ENCODE measurements around the gene MYO7B.

Gene MYO7B

DNA sequence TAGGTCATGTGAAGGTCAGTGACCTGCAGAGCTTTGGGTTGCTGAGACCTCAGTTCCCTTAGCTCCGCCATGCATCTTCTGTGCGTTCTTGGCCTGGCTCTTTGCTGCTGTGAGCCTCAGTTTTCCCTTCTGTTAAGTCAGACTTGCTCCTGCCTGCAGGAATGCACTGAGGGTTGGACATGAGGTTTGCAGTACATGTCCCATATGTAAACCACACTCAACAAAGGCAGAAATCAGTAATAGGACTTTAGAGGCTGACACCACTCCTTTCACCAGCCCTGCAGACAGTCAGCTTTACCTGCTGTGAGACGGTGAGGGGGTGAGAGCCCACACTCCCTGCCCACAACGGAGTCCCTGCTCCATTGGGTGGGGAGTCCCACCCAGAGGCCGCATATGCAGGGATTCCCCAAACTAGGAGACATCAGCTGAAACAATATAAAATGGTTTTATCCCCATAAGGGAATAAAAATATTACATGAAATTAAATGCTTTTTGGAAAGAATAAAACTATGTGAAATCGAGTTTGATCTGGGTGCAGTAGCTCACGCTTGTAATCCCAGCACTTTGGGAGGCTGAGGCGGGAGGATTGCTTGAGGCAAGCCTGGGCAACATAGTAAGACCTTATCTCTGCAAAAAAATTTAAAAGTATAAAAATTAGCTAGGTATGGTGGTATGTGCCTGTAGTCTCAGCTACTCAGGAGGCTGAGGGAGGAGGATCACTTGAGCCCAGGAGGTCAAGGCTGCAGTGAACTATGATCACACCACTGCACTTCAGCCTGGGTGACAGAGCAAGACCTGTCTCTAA lies 55.1 kb downstream of the MYO7B start:
- no peak for DNase-seq

GRCh38 chr2:127591221-127591923 lies 55.9 kb downstream of the MYO7B start:
- peak; percentile 37 for DNase-seq

GRCh38 chr2:127592761-127593227 lies 57.3 kb downstream of the MYO7B start:
- no peak for DNase-seq

DNA sequence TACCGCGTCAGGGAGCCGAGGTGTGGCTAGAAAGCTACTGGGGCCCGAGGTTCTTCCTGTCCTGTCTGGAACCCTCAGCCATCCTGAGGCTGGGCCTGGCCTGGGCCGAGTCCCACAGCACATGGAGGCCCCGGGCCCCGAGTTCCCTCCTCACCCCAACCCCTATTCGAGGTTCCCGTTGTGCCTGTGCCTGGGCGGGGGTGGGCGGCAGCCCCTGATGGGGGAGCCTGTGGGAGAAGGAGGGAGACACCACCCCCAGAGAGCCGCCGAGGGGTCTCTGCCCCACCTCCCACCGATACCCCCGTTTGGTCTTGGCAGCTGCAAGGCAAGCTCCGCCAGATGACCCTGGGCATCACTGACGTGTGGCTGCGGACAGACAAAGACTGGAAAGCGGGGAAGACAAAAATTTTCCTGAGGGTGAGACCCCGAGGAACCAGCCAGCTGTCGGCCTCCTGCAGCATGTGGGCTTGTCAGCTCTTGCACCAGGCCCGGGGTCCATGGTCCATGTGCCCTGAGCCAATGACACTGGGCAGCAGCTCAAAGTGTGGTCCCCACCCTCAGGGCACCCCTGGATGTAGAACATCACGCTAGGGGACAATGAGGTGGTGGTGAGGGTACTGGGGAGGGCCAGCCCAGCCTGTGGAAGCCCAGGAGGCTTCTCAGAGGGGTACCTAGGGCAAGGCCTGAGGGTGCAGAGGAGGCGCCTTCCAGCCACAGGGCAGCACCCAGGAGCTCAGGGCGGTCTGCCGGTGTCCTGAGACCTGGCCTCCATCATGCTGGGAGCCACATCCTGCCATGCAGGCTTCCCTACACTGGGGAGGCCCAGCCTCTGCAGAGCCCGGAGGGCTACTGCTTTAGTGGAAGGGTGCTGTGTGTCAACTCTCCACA lies 58.0 kb downstream of the MYO7B start:
- DNase-seq: no peak

DNA sequence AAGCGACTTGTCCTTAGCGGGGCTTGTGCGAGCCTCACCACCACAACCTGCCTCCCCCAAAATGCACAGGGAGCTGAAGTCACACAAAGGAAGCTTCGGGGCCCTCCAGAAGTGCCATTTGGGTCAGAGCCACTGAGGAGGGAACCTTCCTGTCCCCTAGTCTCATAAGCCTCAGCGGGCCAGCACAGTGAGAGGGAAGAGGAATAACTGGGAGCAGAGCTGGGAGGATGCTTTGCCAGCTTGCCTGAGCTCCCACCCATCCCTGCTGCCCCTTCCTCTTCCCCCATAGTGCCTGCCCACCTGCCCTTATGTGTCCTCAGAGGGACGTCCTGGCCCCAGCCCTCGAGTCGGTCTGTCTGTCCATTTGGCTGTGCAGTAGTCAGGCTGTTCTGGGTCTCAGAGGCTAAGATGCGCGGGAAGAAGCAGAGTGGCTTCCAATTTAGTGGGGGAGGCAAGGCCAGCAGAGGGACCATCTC lies 58.7 kb downstream of the MYO7B start:
- DNase-seq: no peak

GRCh38 chr2:127596311-127597045 lies 61.0 kb downstream of the MYO7B start:
- DNase-seq: no peak

GRCh38 chr2:127597046-127597983 lies 61.8 kb downstream of the MYO7B start:
- no peak for DNase-seq

GRCh38 chr2:127597984-127598380 lies 62.5 kb downstream of the MYO7B start:
- no peak for DNase-seq

DNA sequence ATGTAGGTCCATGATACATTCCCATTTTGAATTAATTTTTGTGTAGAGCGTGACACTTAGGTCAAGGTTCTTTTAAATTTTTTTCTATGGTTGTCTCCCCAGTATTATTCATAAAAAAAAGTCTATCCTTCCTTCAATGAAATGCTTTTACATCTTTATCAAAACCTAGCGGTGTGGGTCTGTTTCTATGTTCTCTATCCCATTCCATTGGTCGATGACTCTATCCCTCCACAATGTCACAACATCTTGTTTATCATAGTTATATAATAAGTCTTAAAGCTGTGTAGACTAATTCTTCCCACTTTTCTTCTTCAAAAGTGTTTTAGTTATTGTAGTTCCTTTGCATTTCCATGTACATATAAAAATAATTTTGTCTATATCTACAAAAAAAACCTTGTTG lies 63.2 kb downstream of the MYO7B start:
- no peak for DNase-seq

- no peak for DNase-seq
Measured at GRCh38 chr2:127599211-127599610, 63.7 kb downstream of the MYO7B start.

- DNase-seq: no peak
Measured at GRCh38 chr2:127604986-127605385, 69.5 kb downstream of the MYO7B start.

DNA sequence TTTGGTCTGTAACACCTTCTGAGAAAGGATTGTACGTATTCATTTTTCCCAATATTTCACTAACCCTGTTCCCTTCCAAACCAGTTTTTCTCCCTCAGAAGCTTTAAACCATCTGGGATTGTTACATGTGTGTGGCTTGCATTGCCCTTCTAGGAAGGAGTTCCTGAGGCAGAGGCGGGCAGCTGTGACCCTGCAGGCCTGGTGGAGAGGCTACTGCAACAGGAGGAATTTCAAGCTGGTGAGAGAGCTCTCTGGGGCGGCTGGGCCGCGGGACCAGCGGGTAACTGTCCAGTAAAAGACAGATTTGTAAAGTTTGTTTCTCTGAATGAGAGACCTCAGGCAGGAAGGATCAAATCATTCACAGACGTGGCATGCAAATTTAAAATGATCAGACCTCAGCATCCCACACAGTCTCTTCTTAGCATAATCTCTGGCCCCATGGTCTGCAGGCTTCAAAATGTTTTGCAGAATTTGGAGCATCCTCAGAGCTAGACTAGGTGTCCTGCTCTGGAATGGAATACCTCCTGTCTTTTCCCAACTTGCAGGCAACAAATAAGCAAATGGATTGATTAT lies 70.3 kb downstream of the MYO7B start:
- DNase-seq: no peak

GRCh38 chr2:127606625-127607398 lies 71.3 kb downstream of the MYO7B start:
- DNase-seq: no peak

DNA sequence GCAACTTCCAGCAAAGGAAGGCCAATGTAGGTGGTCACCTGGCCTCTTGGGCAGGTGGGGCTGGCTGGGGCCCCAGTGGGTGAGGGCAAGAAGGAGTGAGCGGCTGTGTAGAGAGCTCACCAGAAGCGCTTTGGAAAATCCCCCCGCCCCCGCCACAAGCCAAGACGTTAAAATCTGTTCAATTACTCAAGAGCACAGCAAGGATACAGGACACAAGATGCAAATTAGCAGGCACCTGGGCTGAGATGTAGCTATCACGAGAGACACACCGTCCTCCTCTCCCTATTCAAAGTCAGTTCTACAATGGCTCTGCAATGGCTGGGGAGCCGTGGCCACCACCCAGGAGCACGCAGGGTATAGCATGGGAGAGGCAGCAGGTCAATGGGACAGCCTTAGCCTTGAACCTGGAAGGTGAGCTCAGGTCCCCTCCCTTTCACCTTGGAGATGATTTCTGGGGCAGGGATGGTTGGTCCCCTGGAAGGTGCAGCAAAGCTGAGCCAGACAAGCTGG lies 72.0 kb downstream of the MYO7B start:
- DNase-seq: no peak

DNA sequence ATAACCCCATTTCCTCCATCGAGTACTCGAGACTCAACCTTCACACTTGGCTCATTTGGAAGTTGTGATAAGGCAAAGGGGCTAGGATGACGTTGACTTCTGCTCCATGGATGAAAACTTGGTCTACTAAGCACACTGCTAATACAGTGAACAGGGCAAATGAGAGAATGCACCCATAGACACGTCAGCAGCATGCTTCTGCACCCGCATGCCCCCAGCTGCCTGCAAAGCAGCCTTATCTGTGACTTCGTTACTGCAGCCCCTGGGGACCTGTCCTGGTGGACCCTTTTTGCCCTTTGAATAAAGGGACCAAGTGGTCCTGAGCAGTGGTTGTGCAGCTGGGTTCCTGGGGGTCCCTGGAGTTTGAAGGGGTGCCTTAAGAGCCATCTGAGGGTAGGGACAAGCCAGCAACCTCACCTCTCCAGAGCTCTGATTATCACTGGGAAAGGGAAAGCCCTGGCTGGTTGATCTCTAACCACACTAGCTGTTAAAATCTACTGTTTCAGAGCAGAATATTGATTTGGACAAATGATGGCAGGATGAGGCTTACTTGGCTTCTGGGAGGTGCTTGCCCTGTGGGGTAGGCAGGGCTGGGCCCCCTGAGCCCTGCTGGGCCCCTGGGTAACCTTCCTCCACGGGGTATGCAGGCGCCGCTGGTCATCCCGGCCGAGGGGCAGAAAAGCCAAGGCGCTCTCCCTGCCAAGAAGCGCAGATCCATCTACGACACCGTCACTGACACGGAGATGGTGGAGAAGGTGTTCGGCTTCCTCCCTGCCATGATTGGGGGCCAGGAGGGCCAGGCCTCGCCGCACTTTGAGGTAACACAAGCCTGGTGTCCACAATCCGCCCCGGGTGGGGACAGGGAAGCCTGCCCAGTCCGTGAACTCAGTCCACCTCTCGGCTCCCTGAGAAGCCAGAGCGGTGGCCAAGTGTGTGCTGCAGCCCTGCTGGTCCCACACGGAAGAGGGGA lies 72.9 kb downstream of the MYO7B start:
- no peak for DNase-seq

- DNase-seq: no peak
Measured at GRCh38 chr2:127609031-127609751, 73.7 kb downstream of the MYO7B start.

GRCh38 chr2:127609818-127610217 lies 74.3 kb downstream of the MYO7B start:
- no peak for DNase-seq

DNA sequence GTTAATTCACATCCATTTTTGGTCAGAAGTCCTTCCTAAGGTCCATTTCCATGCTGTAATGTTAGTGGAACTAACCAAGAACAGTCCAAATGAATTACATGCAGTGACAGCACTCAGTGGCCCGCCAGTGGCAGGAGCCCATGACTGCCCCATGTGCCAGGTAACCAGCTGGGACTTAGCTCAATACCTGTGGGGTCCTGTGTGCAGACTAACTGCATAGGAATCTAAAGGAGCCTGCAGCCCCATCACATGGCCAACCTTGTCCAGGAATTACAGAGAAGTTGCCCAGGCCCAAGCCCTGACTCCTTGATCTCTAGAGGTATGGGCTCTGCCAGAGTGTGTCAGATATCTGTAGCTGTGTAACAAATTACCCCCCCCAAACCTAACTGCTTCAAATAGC lies 75.1 kb downstream of the MYO7B start:
- DNase-seq: no peak

Data from KG1 (cell line).